GM18511 (cell line): ENCODE measurements around the gene DCBLD1.

Source experiments
- ATAC-seq: cut with Tn5 transposase; IDR thresholded peaks from one replicate; pipeline ENCODE4 v1.9.1; 2021; ENCODE audit warnings: mild to moderate bottlenecking, moderate library complexity; ENCODE audit not compliant: unreplicated experiment

DCBLD1 gene

DNA sequence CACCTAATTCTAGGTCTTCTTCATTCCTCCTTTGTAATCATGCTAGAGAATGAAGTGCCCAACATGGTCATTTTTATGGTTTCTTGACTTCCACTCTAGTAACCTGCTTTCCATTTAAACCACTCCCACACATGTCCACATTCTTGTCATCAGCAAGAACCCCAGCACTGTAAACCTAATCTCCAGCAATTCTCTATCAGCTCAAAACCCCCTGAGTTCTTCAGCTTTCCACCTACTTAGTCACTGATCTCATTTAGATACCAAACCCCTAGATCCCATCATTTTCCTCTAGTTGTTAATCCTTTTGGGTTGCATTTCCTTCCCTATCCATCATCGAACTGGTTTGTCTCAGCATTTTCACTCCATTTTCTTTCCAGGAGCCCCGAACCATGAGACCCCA lies 70.1 kb downstream of the DCBLD1 start:
- ATAC-seq: no peak

- no peak for ATAC-seq
Observed at GRCh38 chr6:117553142-117553541, 70.7 kb downstream of the DCBLD1 start.

- no peak for ATAC-seq
Observed at GRCh38 chr6:117555262-117555849, 72.9 kb downstream of the DCBLD1 start.

DNA sequence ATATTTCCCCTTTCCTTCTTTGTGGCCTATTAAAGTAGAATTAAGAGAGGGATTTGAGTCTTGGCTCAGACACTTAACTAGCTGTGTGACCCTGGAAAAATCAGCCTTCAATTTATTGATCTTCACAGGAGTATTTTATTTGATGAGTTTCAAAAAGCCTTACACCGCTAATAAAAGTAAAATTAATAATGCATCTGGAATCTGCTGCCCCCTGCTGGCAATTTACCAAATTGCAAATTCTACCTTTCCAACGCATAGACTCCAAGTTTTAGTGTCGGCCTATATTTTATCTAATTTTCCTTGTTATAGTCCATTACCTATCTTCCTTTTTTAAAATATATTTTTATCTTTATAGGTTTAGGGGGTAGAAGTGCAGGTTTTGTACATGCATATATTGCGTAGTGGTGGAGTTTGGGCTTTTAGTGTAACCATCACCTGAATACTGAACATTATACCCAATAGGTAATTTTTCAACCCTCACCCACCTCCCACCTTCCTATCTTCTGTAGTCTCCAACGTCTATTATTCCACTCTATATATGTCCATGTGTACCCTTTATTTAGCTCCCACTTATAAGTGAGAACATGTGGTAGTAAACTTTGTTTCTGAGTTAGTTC lies 73.5 kb downstream of the DCBLD1 start:
- no peak for ATAC-seq

GRCh38 chr6:117557951-117558350 lies 75.5 kb downstream of the DCBLD1 start:
- no peak for ATAC-seq

- no peak for ATAC-seq
Observed at GRCh38 chr6:117558818-117559217, 76.3 kb downstream of the DCBLD1 start.

GRCh38 chr6:117559299-117559698 lies 76.8 kb downstream of the DCBLD1 start:
- ATAC-seq: no peak

DNA sequence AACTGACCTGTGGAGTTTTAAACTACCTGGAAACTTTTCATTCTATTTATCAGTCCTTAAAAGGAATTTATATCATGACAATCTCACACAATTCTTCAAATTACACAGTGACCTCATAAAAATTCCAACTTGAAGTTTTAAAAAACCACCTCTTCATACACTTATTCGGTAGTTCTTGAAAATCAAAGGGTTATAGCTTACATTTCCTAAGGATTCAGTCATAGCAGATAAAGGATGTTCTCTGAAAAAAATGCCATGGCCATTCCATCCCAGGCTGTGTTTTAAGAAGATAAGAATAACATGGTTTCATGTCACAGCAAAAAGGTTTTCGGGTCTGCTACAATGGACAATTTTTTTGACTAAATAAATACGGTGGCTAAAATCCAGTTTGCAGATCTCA lies 78.7 kb downstream of the DCBLD1 start:
- ATAC-seq: no peak

GRCh38 chr6:117564681-117565080 lies 82.2 kb downstream of the DCBLD1 start:
- no peak for ATAC-seq

DNA sequence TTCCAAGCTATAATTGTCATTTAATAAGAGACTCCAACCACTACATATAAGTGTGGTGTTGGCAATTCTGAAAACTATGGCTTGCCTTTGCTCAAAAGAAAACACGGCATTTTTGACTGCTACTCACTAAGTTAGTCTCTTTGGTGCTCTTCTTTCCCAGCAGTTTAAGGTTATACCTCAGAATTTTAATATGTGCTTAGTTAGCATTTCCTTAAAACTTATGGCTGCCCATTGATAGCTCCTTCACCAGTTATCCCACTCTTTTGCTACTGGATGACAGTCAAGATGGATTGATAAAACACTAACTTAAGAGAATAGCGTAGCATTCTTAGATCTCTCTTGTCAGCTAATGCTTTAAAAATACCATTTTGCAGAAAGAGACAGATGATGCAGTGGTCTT lies 85.8 kb downstream of the DCBLD1 start:
- ATAC-seq: no peak

DNA sequence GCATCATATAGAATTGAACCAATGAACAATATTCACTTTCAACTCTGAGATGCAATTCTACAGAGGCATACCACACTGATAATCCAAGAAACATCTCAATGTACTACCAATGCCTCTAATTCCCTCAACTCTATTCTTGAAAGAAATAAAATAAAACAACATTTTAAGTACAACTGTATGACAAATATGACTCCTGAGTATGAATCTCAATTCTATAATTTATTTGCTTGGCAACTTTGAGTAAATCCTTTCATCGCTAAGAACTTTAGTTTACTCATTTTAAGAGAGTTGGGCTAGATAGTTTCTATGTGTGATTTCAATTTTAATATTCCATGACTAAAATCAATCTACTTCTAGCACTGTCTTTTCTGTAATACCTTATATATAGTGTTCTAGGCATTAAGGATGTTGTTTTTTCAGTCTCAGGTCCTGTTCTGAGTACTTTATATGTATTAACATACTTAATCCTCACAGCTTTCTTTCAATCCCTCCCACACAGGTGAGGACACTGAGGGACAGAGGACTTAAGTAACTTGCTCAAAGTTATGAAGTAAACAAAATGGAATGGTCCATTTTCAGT lies 86.4 kb downstream of the DCBLD1 start:
- ATAC-seq: no peak

DNA sequence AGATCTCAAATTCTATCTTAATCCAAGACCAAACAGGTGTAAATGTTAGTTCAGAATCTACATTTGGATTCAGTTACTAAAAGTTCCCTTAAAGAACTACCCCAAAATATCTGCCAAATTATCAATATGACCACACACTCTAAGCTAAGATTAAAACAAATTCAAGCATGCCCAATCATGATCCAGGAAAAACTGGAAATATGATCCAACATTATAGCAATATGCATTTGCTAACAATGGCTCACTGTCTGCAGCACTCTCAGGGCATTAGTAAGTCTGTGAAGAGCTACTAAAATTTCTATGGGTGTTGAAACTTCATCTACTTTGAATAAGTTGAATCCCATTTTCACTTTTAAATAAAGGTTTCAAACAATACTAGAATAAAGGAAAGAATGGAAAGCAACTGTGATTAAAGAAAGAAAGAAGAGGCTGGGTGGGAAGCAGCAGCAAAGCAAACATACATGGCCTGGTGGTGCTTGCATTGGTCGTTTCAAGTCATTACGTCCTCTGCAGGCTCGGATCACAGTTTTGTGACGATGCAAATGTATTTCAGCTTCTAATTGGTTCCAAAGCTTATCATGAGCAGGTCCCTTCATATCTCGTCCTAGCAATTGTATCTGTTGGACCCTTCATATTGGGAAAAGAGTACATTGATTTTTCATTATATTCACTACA lies 90.7 kb downstream of the DCBLD1 start:
- ATAC-seq: no peak

GRCh38 chr6:117574198-117574597 lies 91.7 kb downstream of the DCBLD1 start:
- no peak for ATAC-seq

GRCh38 chr6:117585647-117586046 lies 103.2 kb downstream of the DCBLD1 start:
- no peak for ATAC-seq

DNA sequence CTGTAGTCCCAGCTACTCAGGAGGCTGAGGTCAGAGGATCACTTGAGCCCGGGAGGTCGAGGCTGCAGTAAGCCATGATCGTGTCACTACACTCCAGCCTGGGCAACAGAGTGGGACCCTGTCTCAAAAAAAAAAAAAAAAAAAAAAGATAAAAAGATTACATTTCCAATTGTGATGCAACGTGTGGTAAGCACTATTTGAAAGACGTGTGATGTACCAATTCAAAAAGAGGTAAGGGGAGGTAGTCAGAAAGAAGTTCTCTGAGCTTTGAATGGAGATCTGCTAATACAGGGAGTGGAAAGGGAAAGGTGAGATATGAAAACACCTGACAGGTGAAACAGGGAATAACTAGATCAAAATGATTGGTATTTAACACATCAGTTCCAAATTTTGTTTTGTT lies 108.0 kb downstream of the DCBLD1 start:
- no peak for ATAC-seq

- no peak for ATAC-seq
Observed at GRCh38 chr6:117591405-117591804, 108.9 kb downstream of the DCBLD1 start.

- ATAC-seq: no peak
Observed at GRCh38 chr6:117592983-117593759, 110.7 kb downstream of the DCBLD1 start.

GRCh38 chr6:117595099-117595923 lies 112.8 kb downstream of the DCBLD1 start:
- no peak for ATAC-seq

- no peak for ATAC-seq
Observed at GRCh38 chr6:117597755-117598154, 115.3 kb downstream of the DCBLD1 start.
